Measurements from ENCODE around the gene IDH3G. TPM values are rescaled to one million over a fixed set of nuclear protein-coding genes. Genes with fewer than 3 reads are reported as not detected.

IDH3G gene
- total RNA-seq, 1 experiment from 2014 or later: 89.4 TPM

- no TSS peak for BruUV-seq (replicated peaks)
- no peaks in the 10 kb centered on the region for H3K9me3 ChIP-seq (ENCODE audit: control insufficient read depth, insufficient read depth, low read depth, low read length)
- no peak for ATAC-seq
- in situ Hi-C loops (cut with HindIII; ENCODE audit: low pct_unique_long_range_greater_than_20kb, low sequenced_read_pairs): no loop called here
- H3K27ac ChIP-seq (ENCODE audit: low read length): no peak overlapping the region
- ChIA-PET CTCF (no interaction called here), POLR2A (no interaction called here)
- no peak overlapping the region for H3K4me3 ChIP-seq (ENCODE audit: low read depth in 2 of 2, low read length in 2 of 2)
- no peak for DNase-seq (ENCODE audit: low read depth, low spot score)
- H3K27me3 ChIP-seq (ENCODE audit: control insufficient read depth, insufficient read depth, low read length): no peaks in the 10 kb centered on the region
- TF ChIP-seq POLR2AphosphoS5 (IDR thresholded peaks at IDR 0.05; ENCODE audit: low read depth, low read length) (no peak), REST (IDR thresholded peaks at IDR 0.05; ENCODE audit: insufficient read depth in 1 of 2, low read depth in 2 of 2, low read length in 1 of 2) (peak; percentile 78 to 87)
- H3K4me1 ChIP-seq (ENCODE audit: control insufficient read depth, insufficient read depth, low read length): peaks cover 7% of the 10 kb centered on the region; the same call in 1 of the 2 replicates
- intact Hi-C loops (cut with micrococcal nuclease; ENCODE audit: unreplicated experiment): no loop called here
- no peaks in the 10 kb centered on the region for H3K36me3 ChIP-seq (ENCODE audit: control insufficient read depth, insufficient read depth, low read length)
Observed at GRCh38 chrX:153832728-153833127, 38.6 kb upstream of the IDH3G start.

- H3K27ac ChIP-seq (ENCODE audit: low read length): no peak overlapping the region
- no peaks in the 10 kb centered on the region for H3K9me3 ChIP-seq (ENCODE audit: control insufficient read depth, insufficient read depth, low read depth, low read length)
- CTCF ChIA-PET: no interaction called here
- H3K4me1 ChIP-seq (ENCODE audit: control insufficient read depth, insufficient read depth, low read length): peaks cover 10% of the 10 kb centered on the region; the same call in 1 of the 2 replicates
- no peak for DNase-seq (ENCODE audit: low read depth, low spot score)
- intact Hi-C loops (cut with micrococcal nuclease; ENCODE audit: unreplicated experiment) (no loop called here), in situ Hi-C loops (cut with HindIII; ENCODE audit: low pct_unique_long_range_greater_than_20kb, low sequenced_read_pairs) (no loop called here)
- H3K4me3 ChIP-seq (ENCODE audit: low read depth in 2 of 2, low read length in 2 of 2): no peak overlapping the region
- no TSS peak for BruUV-seq (replicated peaks)
- H3K27me3 ChIP-seq (ENCODE audit: control insufficient read depth, insufficient read depth, low read length): no peaks in the 10 kb centered on the region
- H3K36me3 ChIP-seq (ENCODE audit: control insufficient read depth, insufficient read depth, low read length): no peaks in the 10 kb centered on the region
- TF ChIP-seq SIN3A (IDR thresholded peaks at IDR 0.05; ENCODE audit: borderline replicate concordance, insufficient read depth, low read depth, low read length) (no peak), CTCF (IDR thresholded peaks at IDR 0.05) (no peak), TCF7L2 (IDR thresholded peaks at IDR 0.05; ENCODE audit: low read depth, low read length) (no peak), REST (IDR thresholded peaks at IDR 0.05; ENCODE audit: insufficient read depth in 1 of 2, low read depth in 2 of 2, low read length in 1 of 2) (no peak), POLR2AphosphoS5 (IDR thresholded peaks at IDR 0.05; ENCODE audit: low read depth, low read length) (no peak)
- POLR2A ChIA-PET: interaction anchor here (0.6 kb wide), 1 partner anchor 27 kb away, joined by 13 read pairs; no protein-coding TSS in a partner anchor
- ATAC-seq: no peak
Observed at GRCh38 chrX:153831429-153832150, 37.4 kb upstream of the IDH3G start.
